Neural cell (in vitro differentiated cells): ENCODE measurements around the gene CLASP1. TPM values are rescaled to one million over a fixed set of nuclear protein-coding genes. Genes with fewer than 3 reads are reported as not detected.
A peak's percentile ranks its signal among the peaks of the same experiment; 100 is the strongest.

Experiments used
- H2AFZ ChIP-seq: fragments of 200-600, 300-800 bp; sonication (generic), shearing (Covaris generic); 2 replicates; pipeline ENCODE4 v1.6.0; 2014; ENCODE audit warnings: low read depth, mild to moderate bottlenecking, antibody characterized with exemption, low read length, moderate library complexity
- H3F3A ChIP-seq: fragments of 200-600 bp; shearing (Covaris generic); 2 replicates; pipeline ENCODE4 v1.6.1; 2016; ENCODE audit warnings: mild to moderate bottlenecking, moderate library complexity, mixed read lengths, antibody characterized with exemption, low read length; ENCODE audit not compliant: insufficient read depth, poor library complexity, severe bottlenecking
- H3K27ac ChIP-seq: fragments of 200-600, 300-800 bp; sonication (generic), shearing (Covaris generic); 2 replicates; pipeline ENCODE4 v1.5.1; 2014; ENCODE audit warnings: mild to moderate bottlenecking, low read length, moderate library complexity
- H3K27me3 ChIP-seq: fragments of 300-800, 200-600 bp; sonication (generic), shearing (Covaris generic); 2 replicates; pipeline ENCODE4 v1.6.0; 2014; ENCODE audit warnings: mild to moderate bottlenecking, low read depth, low read length, moderate library complexity; ENCODE audit not compliant: insufficient read depth
- H3K36me3 ChIP-seq: fragments of 300-800, 200-600 bp; sonication (generic), shearing (Covaris generic); 2 replicates; pipeline ENCODE4 v1.5.1; 2014; ENCODE audit warnings: mild to moderate bottlenecking, antibody characterized with exemption, low read length, moderate library complexity; ENCODE audit not compliant: insufficient read depth
- H3K4me2 ChIP-seq: fragments of 300-800, 200-600 bp; sonication (generic), shearing (Covaris generic); 2 replicates; pipeline ENCODE4 v1.6.0; 2014; ENCODE audit warnings: mild to moderate bottlenecking, low read length
- H3K4me3 ChIP-seq: fragments of 300-800, 200-600 bp; sonication (generic), shearing (Covaris generic); 2 replicates; pipeline ENCODE4 v1.5.1; 2014; ENCODE audit warnings: mild to moderate bottlenecking, low read length, moderate library complexity
- H3K79me2 ChIP-seq: fragments of 200-600 bp; shearing (Covaris generic); replicated peaks from 2 replicates; pipeline ENCODE4 v1.6.0; 2014; ENCODE audit warnings: mild to moderate bottlenecking, low read length, moderate library complexity; ENCODE audit not compliant: insufficient read depth
- H3K9ac ChIP-seq: fragments of 300-800, 200-600 bp; sonication (generic), shearing (Covaris generic); 2 replicates; pipeline ENCODE4 v1.6.1; 2016; ENCODE audit warnings: mild to moderate bottlenecking, low read length, mixed read lengths
- H3K9me2 ChIP-seq: fragments of 200-600 bp; shearing (Covaris generic); 2 replicates; pipeline ENCODE4 v1.6.1; 2016; ENCODE audit warnings: mild to moderate bottlenecking, low read length, mixed read lengths; ENCODE audit not compliant: insufficient read depth
- H3K9me3 ChIP-seq: fragments of 200-600, 300-800 bp; sonication (generic), shearing (Covaris generic); 2 replicates; pipeline ENCODE4 v1.6.1; 2016; ENCODE audit warnings: mild to moderate bottlenecking, mixed run types, low read length, moderate library complexity, mixed read lengths
- H4K20me1 ChIP-seq: fragments of 200-600 bp; shearing (Covaris generic); 2 replicates; pipeline ENCODE4 v1.6.1; 2016; ENCODE audit warnings: mild to moderate bottlenecking, mixed run types; ENCODE audit not compliant: insufficient read depth
- CTCF ChIP-seq: fragments of 450-650 bp; IDR thresholded peaks from 2 replicates; pipeline ENCODE4 v1.5.1; 2014; ENCODE audit warnings: antibody characterized with exemption, mild to moderate bottlenecking, moderate library complexity; ENCODE audit not compliant: poor library complexity, severe bottlenecking
- EP300 ChIP-seq: fragments of 450-650 bp; conservative IDR thresholded peaks from 2 replicates; pipeline ENCODE4 v1.6.1; 2014; ENCODE audit warnings: antibody characterized with exemption, mild to moderate bottlenecking, moderate library complexity; ENCODE audit not compliant: poor library complexity, severe bottlenecking
- EZH2 ChIP-seq: fragments of 200-600, 300-800 bp; shearing (Covaris generic), sonication (generic); IDR thresholded peaks from 2 replicates; pipeline ENCODE4 v1.6.1; 2014; ENCODE audit warnings: antibody characterized with exemption, low read length, borderline replicate concordance, mild to moderate bottlenecking; ENCODE audit not compliant: insufficient read depth, poor library complexity, severe bottlenecking
- MXI1 ChIP-seq: fragments of 450-650 bp; conservative IDR thresholded peaks from 2 replicates; pipeline ENCODE4 v1.6.1; 2014; ENCODE audit warnings: antibody characterized with exemption, mild to moderate bottlenecking; ENCODE audit not compliant: poor library complexity, severe bottlenecking
- POLR2AphosphoS5 ChIP-seq: IDR thresholded peaks from 2 replicates; pipeline ENCODE4 v1.6.1; 2012
- RAD21 ChIP-seq: fragments of 450-650 bp; conservative IDR thresholded peaks from 2 replicates; pipeline ENCODE4 v1.6.1; 2014; ENCODE audit warnings: antibody characterized with exemption, mild to moderate bottlenecking, moderate library complexity
- REST ChIP-seq: IDR thresholded peaks from 2 replicates; pipeline ENCODE4 v1.6.1; 2012; ENCODE audit warnings: borderline replicate concordance
- SMC3 ChIP-seq: fragments of 450-650 bp; conservative IDR thresholded peaks from 2 replicates; pipeline ENCODE4 v1.6.1; 2014; ENCODE audit warnings: antibody characterized with exemption, mild to moderate bottlenecking, moderate library complexity; ENCODE audit not compliant: poor library complexity
- TAF1 ChIP-seq: IDR thresholded peaks from 2 replicates; pipeline ENCODE4 v1.6.1; 2012; ENCODE audit warnings: low read depth
- polyA plus RNA-seq: library from polyadenylated mRNA; depleted of rRNA; stranded (reverse); fragments of >200 nt; gene quantifications from 2 replicates; pipeline ENCODE4 v1.2.3, GENCODE V29; 2014

CLASP1 gene
- polyA plus RNA-seq, 1 donor from 2014 or later = 41.3 TPM

GRCh38 chr2:121476684-121477083 lies 172.6 kb downstream of the CLASP1 start:
- no peaks in the 10 kb centered on the region for H4K20me1 ChIP-seq
- no peaks in the 10 kb centered on the region for H3K36me3 ChIP-seq
- peak overlapping the region; percentile 37 for H3K4me3 ChIP-seq
- H3K27me3 ChIP-seq = no peaks in the 10 kb centered on the region
- no peaks in the 10 kb centered on the region for H3K9me2 ChIP-seq
- H3K27ac ChIP-seq = peak overlapping the region; percentile 45
- H3K9me3 ChIP-seq = no peaks in the 10 kb centered on the region
- H2AFZ ChIP-seq = no peak overlapping the region
- no peak for TF ChIP-seq SMC3
- no peak for TF ChIP-seq EZH2
- no peak for TF ChIP-seq RAD21
- no peak for TF ChIP-seq EP300
- no peak for TF ChIP-seq CTCF
- TF ChIP-seq MXI1 = no peak
- TF ChIP-seq POLR2AphosphoS5 = no peak
- no peak for TF ChIP-seq REST
- no peak for TF ChIP-seq TAF1
- peaks cover 25% of the 10 kb centered on the region for H3K79me2 ChIP-seq
- H3K9ac ChIP-seq = no peak overlapping the region
- peak overlapping the region; percentile 3 for H3K4me2 ChIP-seq
- peaks cover 3% of the 10 kb centered on the region for H3F3A ChIP-seq

- peaks cover 25% of the 10 kb centered on the region for H3K79me2 ChIP-seq
- H3K9me3 ChIP-seq = no peaks in the 10 kb centered on the region
- H2AFZ ChIP-seq = no peak overlapping the region
- no peak for TF ChIP-seq TAF1
- no peak for TF ChIP-seq RAD21
- TF ChIP-seq POLR2AphosphoS5 = no peak
- TF ChIP-seq REST = no peak
- no peak for TF ChIP-seq CTCF
- no peak for TF ChIP-seq EZH2
- TF ChIP-seq SMC3 = no peak
- TF ChIP-seq EP300 = no peak
- TF ChIP-seq MXI1 = no peak
- H3K9ac ChIP-seq = no peak overlapping the region
- H3K27ac ChIP-seq = peak overlapping the region; percentile 45
- H3K9me2 ChIP-seq = no peaks in the 10 kb centered on the region
- H3K27me3 ChIP-seq = no peaks in the 10 kb centered on the region
- no peaks in the 10 kb centered on the region for H4K20me1 ChIP-seq
- H3K4me3 ChIP-seq = peak overlapping the region; percentile 37
- peak overlapping the region; percentile 3 for H3K4me2 ChIP-seq
- H3K36me3 ChIP-seq = no peaks in the 10 kb centered on the region
- peaks cover 3% of the 10 kb centered on the region for H3F3A ChIP-seq
Observed at GRCh38 chr2:121475811-121476571, 173.3 kb downstream of the CLASP1 start.
